ENCODE measurements around the gene PSMG2. TPM values are rescaled to one million over a fixed set of nuclear protein-coding genes. Genes with fewer than 3 reads are reported as not detected.

Gene PSMG2
- total RNA-seq, 1 donor from 2014 or later = 58.2 TPM

DNA sequence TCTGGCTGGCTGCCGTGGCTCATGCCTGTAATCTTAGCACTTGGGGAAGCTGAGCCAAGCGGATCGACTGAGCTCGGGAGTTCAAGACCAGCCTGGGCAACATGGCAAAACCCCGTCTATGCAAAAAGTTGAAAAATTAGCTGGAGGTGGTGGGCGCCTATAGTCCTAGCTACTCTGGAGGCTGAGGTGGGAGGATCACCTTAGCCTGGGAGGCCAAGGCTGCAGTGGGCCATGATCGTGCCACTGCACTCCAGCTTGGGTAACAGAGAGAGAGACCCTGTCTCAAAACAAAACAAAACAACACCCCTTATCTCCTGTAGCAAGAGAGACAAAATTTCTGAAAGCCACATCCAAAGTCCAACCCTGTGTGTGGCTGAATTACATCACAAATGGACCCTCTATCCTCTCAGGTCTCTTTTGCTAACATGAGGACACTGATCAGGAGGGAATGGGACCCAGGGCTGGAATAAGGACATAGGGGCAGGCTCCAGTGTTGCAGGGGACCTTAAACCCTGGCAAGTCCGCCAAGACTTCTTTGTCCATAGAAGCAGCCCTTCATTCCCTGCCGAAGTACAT lies 64.8 kb downstream of the PSMG2 start:
- Mint-ChIP-seq H3K27ac (no peak overlapping the region), H3K27me3 (no peaks in the 10 kb centered on the region), H3K9me3 (ENCODE audit: low read depth) (no peaks in the 10 kb centered on the region), H3K4me1 (ENCODE audit: low read depth) (peaks cover 6% of the 10 kb centered on the region), H3K4me3 (ENCODE audit: low read depth) (no peak overlapping the region), H3K36me3 (ENCODE audit: insufficient read depth) (no peaks in the 10 kb centered on the region)
- DNase-seq (ENCODE audit: low spot score, unreplicated experiment) = no peak
- TF ChIP-seq, protein P1, sequence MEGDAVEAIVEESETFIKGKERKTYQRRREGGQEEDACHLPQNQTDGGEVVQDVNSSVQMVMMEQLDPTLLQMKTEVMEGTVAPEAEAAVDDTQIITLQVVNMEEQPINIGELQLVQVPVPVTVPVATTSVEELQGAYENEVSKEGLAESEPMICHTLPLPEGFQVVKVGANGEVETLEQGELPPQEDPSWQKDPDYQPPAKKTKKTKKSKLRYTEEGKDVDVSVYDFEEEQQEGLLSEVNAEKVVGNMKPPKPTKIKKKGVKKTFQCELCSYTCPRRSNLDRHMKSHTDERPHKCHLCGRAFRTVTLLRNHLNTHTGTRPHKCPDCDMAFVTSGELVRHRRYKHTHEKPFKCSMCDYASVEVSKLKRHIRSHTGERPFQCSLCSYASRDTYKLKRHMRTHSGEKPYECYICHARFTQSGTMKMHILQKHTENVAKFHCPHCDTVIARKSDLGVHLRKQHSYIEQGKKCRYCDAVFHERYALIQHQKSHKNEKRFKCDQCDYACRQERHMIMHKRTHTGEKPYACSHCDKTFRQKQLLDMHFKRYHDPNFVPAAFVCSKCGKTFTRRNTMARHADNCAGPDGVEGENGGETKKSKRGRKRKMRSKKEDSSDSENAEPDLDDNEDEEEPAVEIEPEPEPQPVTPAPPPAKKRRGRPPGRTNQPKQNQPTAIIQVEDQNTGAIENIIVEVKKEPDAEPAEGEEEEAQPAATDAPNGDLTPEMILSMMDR (IDR thresholded peaks at IDR 0.05; ENCODE audit: unreplicated experiment) = no peak

DNA sequence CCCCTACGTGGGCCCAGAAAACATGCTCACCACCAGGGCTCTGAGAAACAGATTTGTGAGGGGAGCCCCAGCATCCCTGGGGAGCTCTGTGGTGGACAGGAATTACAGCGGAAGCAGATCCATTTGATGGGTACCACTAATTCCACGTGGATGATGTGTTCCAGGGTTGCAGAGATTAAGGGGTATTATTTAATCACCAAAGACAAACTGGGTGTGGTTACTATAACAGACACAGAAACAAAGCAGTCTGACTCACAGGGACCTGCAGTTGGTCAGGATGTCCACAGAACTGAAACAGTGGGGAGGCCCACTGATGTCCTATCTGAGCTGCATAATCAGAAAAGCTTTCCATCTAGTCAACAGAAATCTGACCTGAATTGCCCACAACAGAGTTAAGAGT lies 65.8 kb downstream of the PSMG2 start:
- Mint-ChIP-seq H3K9me3 (ENCODE audit: low read depth) (no peaks in the 10 kb centered on the region), H3K4me1 (ENCODE audit: low read depth) (peaks cover 5% of the 10 kb centered on the region), H3K4me3 (ENCODE audit: low read depth) (no peak overlapping the region), H3K27ac (no peak overlapping the region), H3K36me3 (ENCODE audit: insufficient read depth) (no peaks in the 10 kb centered on the region), H3K27me3 (no peaks in the 10 kb centered on the region)
- no peak for DNase-seq (ENCODE audit: low spot score, unreplicated experiment)
- TF ChIP-seq, protein P1 (IDR thresholded peaks at IDR 0.05; ENCODE audit: unreplicated experiment) = no peak

DNA sequence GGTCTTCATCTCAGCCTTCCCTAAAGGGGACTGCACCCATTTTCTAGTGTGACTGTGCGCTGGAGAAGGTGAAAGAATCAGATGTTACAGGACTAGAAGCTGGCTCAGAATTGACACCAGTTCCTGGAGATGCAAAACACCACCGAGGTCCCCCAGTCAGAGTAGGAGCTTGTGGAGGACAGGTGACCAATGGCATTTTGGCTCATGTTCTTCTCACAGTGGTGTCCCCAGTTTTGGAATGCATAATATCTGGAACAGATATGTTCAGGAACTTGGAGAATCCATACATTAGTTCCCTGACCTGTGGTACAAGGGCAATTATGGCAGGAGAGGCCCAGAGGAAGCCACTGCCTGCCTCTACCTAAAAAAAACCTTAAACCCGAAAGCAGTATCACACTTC lies 66.3 kb downstream of the PSMG2 start:
- TF ChIP-seq, protein P1 (IDR thresholded peaks at IDR 0.05; ENCODE audit: unreplicated experiment) = no peak
- no peak overlapping the region for H3K27ac Mint-ChIP-seq

DNA sequence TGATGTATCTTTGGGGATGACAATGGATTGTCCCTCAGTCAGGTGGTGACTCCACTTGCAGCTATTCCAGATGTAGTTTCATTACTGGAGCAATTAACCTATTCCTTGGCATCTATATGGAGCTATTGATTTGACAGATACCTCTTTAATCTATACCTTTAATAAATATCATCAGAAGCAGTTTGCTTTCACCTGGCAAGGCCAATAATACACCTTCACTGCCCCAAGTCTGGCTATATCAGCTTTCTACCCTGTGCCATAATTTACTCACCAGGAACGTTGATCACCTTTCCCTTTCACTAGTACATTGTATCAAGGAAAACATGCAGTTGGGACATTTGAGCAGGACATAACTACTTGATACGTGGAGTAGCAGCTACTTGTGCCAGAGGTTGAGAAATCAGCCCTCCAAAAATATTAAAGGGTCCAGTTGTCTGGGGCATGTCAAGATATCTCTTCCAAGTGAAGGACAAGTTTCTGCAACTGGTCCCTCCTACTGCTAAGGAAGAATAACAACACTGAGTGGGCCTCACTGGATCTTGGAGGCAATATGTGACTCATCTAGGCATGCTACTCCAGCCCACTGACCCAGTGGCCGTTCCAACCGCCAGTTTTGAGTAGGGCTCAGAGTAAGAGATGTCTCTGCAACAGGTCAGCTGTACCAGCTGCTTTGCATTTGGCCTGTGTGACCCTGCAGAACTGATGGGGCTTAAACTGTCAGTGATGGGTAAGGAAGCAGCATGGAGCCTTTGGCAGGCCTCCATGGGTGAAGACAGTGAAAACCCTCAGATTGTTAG lies 67.0 kb downstream of the PSMG2 start:
- Mint-ChIP-seq H3K36me3 (ENCODE audit: insufficient read depth) (no peaks in the 10 kb centered on the region), H3K27ac (no peak overlapping the region), H3K9me3 (ENCODE audit: low read depth) (no peaks in the 10 kb centered on the region), H3K4me3 (ENCODE audit: low read depth) (no peak overlapping the region), H3K27me3 (no peaks in the 10 kb centered on the region), H3K4me1 (ENCODE audit: low read depth) (peaks cover 5% of the 10 kb centered on the region)
- TF ChIP-seq, protein P1 (IDR thresholded peaks at IDR 0.05; ENCODE audit: unreplicated experiment) = no peak
- DNase-seq (ENCODE audit: low spot score, unreplicated experiment) = no peak

More for the DNA sequence above, 66.3 kb downstream of the PSMG2 start:
- Mint-ChIP-seq H3K4me1 (ENCODE audit: low read depth) (peaks cover 5% of the 10 kb centered on the region), H3K4me3 (ENCODE audit: low read depth) (no peak overlapping the region), H3K27me3 (no peaks in the 10 kb centered on the region), H3K36me3 (ENCODE audit: insufficient read depth) (no peaks in the 10 kb centered on the region), H3K9me3 (ENCODE audit: low read depth) (no peaks in the 10 kb centered on the region)
- DNase-seq (ENCODE audit: low spot score, unreplicated experiment) = no peak

DNA sequence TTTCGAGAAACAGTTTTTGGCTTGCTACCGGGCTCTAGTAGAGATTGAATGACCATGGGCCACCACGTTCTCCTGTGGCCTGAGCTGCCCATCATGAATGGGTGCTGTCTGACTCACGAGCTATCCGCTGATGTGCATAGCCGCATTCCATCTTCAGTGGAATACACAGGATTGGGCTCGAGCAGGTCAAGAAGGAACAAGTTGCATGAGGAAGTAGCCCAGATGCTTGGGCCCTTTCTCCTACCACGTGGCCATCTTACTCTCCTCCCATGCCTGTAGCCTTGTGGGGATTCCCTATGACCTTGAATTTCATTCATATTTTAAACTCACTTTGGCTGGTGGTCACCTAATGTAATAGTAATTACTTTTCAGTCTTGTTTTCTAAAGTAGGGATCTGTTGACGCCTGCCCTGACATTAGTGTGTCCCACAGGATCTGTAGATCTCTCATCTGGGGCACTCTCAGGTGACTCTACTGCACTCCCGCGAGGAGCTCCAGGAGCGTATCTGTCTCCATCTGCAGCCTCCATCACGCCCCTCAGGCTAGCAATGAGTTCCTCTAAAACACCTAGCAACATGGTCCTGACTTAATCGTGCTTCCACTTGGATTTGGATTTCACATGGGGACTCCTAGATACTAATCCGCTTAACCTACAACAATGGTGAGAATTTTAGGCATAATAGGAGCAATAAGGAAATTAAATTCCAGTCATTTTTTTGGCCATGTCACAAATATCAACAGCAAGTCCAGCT lies 67.8 kb downstream of the PSMG2 start:
- TF ChIP-seq, protein P1 (IDR thresholded peaks at IDR 0.05; ENCODE audit: unreplicated experiment) = no peak
- DNase-seq (ENCODE audit: low spot score, unreplicated experiment) = no peak
- Mint-ChIP-seq H3K36me3 (ENCODE audit: insufficient read depth) (no peaks in the 10 kb centered on the region), H3K9me3 (ENCODE audit: low read depth) (no peaks in the 10 kb centered on the region), H3K4me3 (ENCODE audit: low read depth) (no peak overlapping the region), H3K27me3 (no peaks in the 10 kb centered on the region), H3K4me1 (ENCODE audit: low read depth) (peaks cover 5% of the 10 kb centered on the region), H3K27ac (no peak overlapping the region)
